GM21737 (cell line): Measurements from ENCODE around the gene MAN1A2.
"Not testable (repeated sequence)": the region's sequence is repeated elsewhere in the genome, so short reads cannot be mapped to it uniquely, and the experiment has no call there.

Source experiments
- ATAC-seq: cut with Tn5 transposase; IDR thresholded peaks from one replicate; pipeline ENCODE4 v1.9.1; 2021; ENCODE audit warnings: mild to moderate bottlenecking, moderate library complexity; ENCODE audit not compliant: unreplicated experiment

Gene MAN1A2

GRCh38 chr1:117367046-117368025 is at the start of gene MAN1A2:
TSS of gene MAN1A2 (plus strand) at chr1:117367449. CDS start at chr1:117368184, 735 bp downstream.
- ATAC-seq = peak; percentile 71

GRCh38 chr1:117318011-117318410 is 49.2 kb upstream of the MAN1A2 start:
- ATAC-seq = no peak

DNA sequence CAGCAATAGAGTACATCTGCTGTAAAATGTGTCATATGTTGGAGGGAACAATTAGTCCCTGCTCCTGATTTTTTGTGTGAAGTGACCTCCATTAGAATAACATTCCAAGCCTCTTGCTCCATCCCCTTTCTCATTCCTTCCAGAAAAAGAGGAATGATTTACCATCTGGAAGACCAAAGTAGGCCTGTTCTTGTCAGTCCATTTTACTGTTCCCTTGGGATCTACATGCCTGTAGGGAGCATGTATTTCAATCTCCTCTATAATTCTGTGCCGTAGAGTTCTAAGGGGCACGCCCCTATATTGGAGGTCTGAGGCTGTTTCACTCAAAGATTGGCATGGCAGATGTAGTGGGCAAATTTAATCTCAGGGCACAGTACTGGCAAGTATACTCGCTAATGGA is 48.8 kb upstream of the MAN1A2 start:
- ATAC-seq = no peak

GRCh38 chr1:117320515-117320914 is 46.7 kb upstream of the MAN1A2 start:
- no peak for ATAC-seq

DNA sequence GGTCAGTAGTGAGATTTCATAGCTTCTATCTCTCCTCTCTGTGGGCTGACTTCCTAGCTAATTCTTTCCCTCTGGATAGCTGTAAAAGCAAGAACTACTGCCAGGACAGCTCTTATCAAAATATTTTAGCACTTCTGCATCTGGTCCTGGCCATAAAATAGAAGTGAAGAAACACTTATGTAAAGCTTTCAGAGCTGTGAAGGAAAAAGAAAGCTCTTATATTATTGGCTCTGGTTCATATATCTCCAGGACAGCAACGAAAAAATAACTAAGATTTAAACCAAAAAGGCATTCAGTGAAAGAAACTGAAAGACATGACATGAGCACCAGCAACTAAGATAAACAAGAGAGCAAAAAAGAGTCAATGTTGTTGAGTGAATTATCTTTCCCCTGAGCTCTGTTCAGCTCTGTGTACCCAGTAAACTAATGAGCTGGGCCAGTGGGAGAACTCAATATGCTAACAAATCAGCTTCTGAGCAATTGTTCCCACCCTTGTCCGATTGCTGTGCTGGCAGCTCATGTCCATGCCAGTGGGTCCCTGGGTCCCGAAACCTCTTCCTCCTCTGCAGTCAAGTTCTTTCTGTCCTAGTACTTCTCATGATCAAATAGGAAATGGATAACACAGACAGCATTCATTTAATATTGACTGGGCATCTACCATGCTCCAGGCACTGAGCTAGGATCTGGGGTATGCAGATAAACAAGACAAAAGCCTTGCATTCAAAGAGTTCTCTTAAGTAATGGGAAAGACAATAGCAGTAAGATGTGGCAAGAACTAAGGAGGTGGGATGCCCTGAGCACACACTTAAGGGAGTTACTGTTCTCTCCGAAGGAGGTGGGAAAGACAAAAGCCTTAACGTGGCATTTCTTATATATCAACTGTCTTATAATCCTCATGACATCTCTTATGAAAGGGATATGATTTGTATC is 45.3 kb upstream of the MAN1A2 start:
- no peak for ATAC-seq

DNA sequence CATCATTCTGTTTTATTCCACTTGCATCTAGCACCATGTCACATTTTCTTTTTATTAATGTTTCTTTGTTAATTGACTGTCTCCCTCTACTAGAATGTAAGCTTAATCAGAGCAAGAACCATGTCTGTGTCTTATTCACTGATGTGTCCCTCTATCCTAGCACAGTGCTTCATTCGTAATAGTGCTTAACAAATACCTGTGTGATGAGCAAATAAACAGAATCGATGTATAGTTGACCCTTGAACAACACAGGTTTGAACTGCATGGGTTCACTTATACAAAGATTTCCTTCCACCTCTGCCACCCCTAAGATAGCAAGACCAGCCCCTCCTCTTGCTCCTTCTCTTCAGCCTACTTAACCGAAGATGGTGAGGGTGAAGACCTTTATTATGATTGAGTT is 42.9 kb upstream of the MAN1A2 start:
- no peak for ATAC-seq

GRCh38 chr1:117326035-117326434 is 41.2 kb upstream of the MAN1A2 start:
- ATAC-seq = not testable (repeated sequence)

DNA sequence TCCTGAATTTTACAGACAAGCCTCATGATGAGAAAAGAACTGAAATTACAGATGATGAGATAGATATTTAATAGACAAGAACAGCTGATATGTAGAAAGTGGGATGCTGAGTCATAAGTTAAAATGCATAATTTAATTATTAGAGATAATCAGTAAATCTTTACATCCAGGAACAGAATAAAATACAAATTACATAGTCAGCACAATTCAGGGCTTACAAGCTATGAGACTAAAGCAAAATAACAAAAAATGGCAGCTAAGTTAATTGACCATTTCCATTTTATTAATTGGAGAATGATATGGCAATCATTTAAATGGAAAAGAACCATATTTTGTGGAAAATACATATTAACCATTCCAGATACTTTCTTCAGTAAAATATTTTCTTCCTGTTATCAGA is 40.2 kb upstream of the MAN1A2 start:
- ATAC-seq = no peak

GRCh38 chr1:117335376-117336086 is 31.7 kb upstream of the MAN1A2 start:
- ATAC-seq = no peak

GRCh38 chr1:117336088-117336817 is 31.0 kb upstream of the MAN1A2 start:
- no peak for ATAC-seq

- ATAC-seq = no peak
These were observed 27.2 kb upstream of the MAN1A2 start for GRCh38 chr1:117339866-117340700.

GRCh38 chr1:117341123-117341522 is 26.1 kb upstream of the MAN1A2 start:
- ATAC-seq = no peak

- no peak for ATAC-seq
These were observed 24.9 kb upstream of the MAN1A2 start for GRCh38 chr1:117342397-117342796.

GRCh38 chr1:117346206-117346928 is 20.9 kb upstream of the MAN1A2 start:
- ATAC-seq = no peak

DNA sequence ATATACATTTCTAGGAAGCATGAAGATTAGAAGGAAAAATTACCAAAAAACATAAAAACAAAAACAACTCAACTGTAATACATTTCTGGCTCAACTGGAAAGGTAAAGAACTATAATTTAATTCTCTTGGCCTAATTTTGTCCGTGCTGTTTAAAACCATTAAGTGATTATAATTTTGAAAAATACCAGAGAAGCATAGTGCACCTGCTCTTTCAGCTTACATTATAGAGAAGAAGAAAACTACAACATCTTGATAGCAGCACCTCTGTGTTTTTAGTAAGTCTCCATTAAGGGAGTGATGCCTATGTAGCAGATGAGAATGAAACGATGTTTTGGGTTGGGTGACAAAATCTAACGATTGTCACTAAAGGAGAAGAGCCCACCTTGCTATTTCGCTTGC is 19.3 kb upstream of the MAN1A2 start:
- no peak for ATAC-seq

GRCh38 chr1:117352695-117353094 is 14.6 kb upstream of the MAN1A2 start:
- ATAC-seq = not testable (repeated sequence)

GRCh38 chr1:117357833-117358603 is 9.2 kb upstream of the MAN1A2 start:
- ATAC-seq = not testable (repeated sequence)

DNA sequence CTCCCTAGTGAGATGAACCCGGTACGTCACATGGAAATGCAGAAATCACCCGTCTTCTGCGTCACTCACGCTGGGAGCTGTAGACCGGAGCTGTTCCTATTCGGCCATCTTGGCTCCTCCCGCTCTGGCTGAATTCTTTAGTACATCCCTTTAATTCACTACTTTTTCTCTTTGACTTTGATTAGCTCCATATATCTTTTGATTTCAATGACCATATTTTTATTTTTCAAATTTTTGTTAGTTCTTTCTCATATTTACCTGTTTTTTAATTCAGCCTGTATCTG is 8.7 kb upstream of the MAN1A2 start:
- not testable (repeated sequence) for ATAC-seq
